GM18951 (cell line): ENCODE data around the gene TIMD4.

Experiments
- POLR2A ChIP-seq: IDR thresholded peaks from 4 replicates; pipeline ENCODE4 v1.6.1; 2011; ENCODE audit warnings: mild to moderate bottlenecking; ENCODE audit not compliant: insufficient read length, insufficient read depth; ENCODE audit errors: extremely low read depth
- in situ Hi-C: fragments of 300-500 bp; cut with MboI; formaldehyde crosslinking; loops from one replicate; pipeline ENCODE4 v1.12.0; 2022; ENCODE audit warnings: low sequenced_read_pairs, mixed read lengths, inconsistent platforms; ENCODE audit not compliant: unreplicated experiment

Gene TIMD4

DNA sequence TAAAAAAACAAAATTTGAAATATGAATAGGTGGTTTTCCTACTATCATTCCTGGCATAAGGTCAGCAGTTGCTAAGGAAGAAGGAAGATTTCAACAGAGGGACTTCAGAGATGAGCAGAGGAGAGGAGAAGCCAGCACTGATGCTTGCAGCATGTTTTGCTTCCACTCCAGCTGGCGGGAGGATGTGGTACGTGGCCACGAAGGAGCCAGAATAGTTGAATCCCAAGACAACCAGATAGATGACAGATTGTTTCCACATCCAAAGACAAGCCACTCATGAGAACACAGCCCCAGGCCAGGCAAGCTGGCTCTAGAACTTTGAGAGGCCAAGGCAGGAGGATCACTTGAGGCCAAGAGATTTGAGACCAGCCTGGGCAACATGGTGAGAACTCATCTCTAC is 15.1 kb downstream of the TIMD4 start:
- in situ Hi-C loops = loop anchor here (25.0 kb wide), 1 partner anchor 364 kb away; no protein-coding TSS in a partner anchor
- no peak for TF ChIP-seq POLR2A

- in situ Hi-C loops = loop anchor here (25.0 kb wide), 1 partner anchor 370 kb away; no protein-coding TSS in a partner anchor
- no peak for TF ChIP-seq POLR2A
Measured at GRCh38 chr5:156942064-156942463, 21.0 kb downstream of the TIMD4 start.

- in situ Hi-C loops = loop anchor here (25.0 kb wide), 1 partner anchor 372 kb away; no protein-coding TSS in a partner anchor
Measured at GRCh38 chr5:156940462-156940861, 22.6 kb downstream of the TIMD4 start.

DNA sequence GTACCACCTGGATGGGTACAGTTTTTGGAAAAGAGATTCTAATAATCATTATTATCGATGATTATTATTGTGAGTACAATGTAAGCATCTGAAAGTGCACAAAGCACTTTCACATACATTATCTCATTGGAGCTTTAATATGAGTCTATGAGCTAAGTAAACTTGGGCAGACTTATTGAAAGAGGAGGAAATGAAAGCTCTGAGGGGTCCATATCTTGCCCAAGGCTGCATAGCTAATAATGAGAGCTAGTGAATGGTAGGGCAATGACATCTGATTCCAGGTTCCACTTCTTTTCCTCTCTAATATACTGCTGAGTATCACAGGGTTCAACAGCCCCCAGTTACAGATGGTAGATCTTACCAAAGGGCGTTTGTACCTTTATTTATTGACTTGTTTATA is 26.1 kb downstream of the TIMD4 start:
- in situ Hi-C loops = loop anchor here (10.0 to 25.0 kb wide), 2 partner anchors 188 to 375 kb away; no protein-coding TSS in a partner anchor
- TF ChIP-seq POLR2A = no peak

GRCh38 chr5:156934450-156935211 is 28.4 kb downstream of the TIMD4 start:
- TF ChIP-seq POLR2A = no peak
- in situ Hi-C loops = loop anchor here (10.0 to 25.0 kb wide), 2 partner anchors 190 to 378 kb away; no protein-coding TSS in a partner anchor

DNA sequence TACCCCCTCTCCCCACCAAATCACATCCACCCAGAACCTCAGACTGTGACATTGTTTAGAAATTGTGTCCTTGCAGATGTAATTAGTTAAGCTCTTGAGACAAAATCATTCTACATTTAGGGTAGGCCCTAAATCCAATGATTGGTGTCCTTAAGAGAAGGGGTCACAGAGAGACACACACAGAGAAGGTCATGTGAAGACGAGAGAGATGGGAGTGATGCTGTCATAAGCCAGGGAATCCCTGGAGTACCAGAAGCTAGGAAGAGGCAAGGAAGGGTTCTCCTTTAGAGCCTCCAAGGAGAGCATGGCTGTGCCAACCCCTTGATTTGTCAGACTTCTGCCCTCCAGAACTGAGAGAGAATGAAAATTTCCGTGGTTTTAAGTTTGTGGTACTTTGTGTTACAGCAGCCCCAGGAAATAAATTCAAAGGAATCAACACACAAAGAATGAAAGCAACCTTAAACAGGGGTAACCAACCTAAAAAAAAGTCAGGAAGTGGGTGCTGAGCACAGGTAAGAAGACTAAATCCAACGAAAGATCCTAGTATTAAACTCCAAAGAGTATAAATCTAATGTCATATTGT is 33.6 kb downstream of the TIMD4 start:
- in situ Hi-C loops = loop anchor here (25.0 kb wide), 1 partner anchor 383 kb away; no protein-coding TSS in a partner anchor
- TF ChIP-seq POLR2A = no peak

- in situ Hi-C loops = loop anchor here (25.0 kb wide), 1 partner anchor 385 kb away; no protein-coding TSS in a partner anchor
Measured at GRCh38 chr5:156927545-156927944, 35.5 kb downstream of the TIMD4 start.

DNA sequence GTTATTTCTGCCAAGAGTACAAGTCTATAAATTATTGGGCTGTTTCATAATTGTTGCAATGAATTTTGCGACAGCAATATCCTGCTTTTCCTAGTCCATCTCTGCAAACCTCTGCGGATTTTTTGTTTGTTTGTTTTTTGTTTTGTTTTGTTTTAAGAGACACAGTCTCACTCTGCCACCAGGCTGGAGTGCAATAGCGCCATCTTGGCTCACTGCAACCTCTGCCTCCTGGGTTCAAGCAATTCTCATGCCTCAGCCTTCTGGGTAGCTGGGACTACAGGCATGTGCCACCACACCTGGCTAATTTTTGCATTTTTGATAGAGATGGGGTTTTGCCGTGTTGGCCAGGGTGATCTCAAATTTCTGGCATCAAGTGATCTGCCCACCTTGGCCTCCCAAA is 37.3 kb downstream of the TIMD4 start:
- in situ Hi-C loops = loop anchor here (25.0 kb wide), 1 partner anchor 387 kb away; no protein-coding TSS in a partner anchor

More at GRCh38 chr5:156927545-156927944, 35.5 kb downstream of the TIMD4 start:
- no peak for TF ChIP-seq POLR2A

- in situ Hi-C loops = no loop called here
- peak; percentile 50 for TF ChIP-seq POLR2A
Measured at GRCh38 chr5:156922207-156922792, 40.7 kb downstream of the TIMD4 start.

DNA sequence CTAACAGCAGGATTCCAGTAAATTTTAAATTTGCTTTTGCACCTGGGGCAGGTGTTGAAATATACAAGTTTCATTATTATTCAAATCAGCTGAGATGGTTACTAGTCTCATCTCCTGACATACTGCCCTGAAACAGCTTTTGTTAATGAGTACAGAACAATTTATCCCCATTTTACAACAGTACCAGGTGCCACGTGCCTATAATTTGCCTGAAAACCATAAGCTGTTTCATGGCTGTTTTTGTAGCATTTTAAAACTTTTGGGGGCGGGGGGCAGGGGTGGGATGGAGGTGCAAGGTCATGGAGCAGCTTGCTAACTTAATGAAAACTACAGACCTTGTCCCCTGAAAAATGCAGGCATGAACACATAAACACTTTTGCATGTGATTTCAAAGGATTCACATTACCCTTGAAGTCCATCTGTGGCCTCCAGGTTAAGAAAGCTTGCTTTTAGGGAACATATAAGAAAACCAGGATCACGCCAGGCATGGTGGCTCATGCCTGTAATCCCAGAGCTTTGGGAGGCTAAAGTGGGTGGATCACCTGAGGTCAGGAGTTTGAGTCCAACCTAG is 42.1 kb downstream of the TIMD4 start:
- in situ Hi-C loops = no loop called here
- TF ChIP-seq POLR2A = peak; percentile 41

DNA sequence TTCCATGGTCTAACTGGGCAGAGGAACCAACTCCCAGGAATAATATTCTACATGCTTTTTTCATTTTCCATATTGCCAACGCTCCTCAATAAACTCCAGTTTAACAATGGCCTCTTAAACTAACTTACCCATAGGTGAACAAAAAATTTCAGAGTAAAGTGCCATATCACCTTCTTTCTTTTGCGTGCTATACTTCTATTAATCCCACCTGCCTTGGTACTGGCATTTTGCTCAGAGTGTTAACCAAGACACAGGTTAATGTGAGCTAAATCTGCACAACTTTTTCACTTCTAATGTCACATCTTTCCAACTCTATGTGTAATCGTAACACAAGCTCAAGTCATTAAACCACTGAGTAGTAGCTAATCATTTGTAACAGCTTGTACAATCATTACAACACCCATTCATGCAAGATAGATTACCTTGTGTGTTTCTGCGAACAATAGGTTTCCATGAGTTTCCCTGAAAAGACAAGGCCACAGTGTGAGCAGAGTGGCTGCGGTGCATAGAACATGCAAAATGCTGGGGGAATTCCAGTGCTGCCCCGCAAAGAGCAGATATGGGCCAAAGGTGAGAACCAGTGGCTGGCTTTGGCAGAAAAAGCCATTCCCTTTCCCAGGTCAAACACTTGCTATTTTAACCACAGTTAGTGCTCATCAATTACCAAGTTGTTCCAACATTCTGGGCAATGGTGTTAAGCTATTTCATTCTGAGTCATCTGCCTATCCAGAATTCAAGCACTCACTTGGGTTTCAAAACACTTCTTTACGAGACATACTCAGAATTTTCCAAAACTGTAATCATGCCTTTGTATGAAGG is 42.8 kb downstream of the TIMD4 start:
- no peak for TF ChIP-seq POLR2A
- in situ Hi-C loops = no loop called here

GRCh38 chr5:156918311-156918845 is 44.6 kb downstream of the TIMD4 start:
- no peak for TF ChIP-seq POLR2A
- in situ Hi-C loops = no loop called here

DNA sequence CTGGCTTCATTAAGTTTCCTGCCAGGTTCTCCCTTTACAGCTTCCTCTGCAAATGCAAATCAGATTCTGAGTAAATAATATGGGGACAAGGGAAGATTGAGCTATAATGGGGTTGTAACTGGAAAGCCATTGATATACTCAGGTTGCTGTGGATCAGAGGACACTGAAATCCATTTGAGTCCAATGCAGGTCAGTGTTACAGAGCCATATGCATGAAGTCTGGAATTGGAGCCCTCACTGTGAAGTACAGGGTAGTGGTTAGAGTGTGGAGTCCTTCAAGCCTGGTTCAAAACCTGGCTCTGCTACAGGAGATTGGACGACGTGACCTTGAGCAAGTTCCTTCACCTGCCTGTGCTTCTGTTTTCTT is 48.7 kb downstream of the TIMD4 start:
- in situ Hi-C loops = no loop called here
- TF ChIP-seq POLR2A = no peak
